T-helper 1 cell (primary cell): ENCODE measurements around the gene ZNF469.
"Not testable (repeated sequence)": the region's sequence is repeated elsewhere in the genome, so short reads cannot be mapped to it uniquely, and the experiment has no call there.

Source experiments
- DNase-seq, 5 donors: peaks; one replicate each; pipeline ENCODE4 v3.0.0-alpha.2; 2012 to 2020

The ZNF469 gene

DNA sequence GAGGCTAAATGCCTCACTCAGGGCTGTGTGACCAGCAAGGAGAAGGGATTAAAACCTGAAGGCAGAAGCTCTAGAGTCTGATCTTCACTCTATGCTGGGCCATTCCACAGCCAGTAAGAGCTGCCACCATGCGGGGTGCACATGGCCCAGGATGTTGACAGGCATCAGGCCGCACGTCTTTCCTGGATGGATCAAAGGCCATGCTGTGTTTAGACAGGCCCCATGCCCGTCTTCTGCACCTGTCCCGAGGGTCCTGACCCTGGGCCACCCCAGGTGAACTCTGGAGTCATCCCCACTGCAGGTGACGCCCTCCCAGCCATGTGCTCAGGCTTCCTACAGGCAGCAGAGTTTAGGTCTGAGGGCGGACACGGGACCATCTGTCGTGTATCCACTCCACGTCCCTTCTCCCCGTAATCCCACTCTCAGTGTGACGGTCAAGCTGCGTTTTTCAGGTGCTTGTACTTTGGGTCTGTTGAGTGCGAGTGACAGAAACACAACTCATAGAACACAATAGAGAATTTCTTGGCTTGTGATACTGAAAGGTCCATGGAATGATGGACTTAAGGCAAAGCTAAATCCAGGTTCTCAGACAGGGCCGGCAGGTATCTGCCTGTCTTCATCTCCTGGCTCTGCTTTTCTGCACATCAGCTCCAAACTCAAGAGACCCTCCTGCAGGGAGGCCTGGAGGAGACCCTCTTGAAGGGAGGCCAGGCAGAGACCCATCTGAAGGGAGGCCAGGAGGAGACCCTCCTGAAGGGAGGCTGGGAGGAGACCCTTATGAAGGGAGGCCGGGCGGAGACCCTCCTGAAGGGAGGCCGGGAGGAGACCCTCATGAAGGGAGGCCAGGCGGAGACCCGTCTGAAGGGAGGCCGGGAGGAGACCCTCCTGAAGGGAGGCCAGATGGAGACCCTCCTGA, 13.2 kb downstream of the ZNF469 start:
- no peak for DNase-seq

DNA sequence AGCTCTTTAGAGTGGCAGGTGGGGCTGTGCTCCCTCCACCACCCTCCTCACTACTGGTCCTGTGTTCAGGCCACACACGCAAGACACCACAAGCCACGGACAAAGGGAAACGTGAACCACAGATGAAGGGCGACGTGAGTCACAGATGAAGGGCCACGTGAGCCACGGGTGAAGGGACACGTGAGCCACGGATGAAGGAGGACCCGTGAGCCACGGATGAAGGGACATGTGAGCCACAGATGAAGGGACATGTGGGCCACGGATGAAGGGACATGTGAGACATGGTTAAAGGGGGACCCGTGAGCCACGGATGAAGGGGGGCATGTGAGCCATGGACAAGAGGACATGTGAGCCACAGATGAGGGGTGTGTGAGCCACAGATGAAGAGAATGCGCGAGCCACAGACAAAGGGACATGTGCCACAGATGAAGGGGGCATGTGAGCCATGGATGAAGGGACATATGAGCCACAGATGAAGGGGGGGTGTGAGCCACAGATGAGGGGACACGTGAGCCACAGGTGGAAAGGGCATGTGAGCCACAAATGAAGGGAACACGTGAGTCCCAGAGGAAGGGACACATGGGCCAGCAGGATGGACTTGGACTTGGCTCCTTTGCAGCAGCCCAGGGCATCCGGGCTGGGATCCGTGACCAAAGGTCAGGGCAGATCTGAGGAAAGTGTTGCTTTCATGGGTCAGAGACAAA, 15.6 kb downstream of the ZNF469 start:
- DNase-seq, result no peak

DNA sequence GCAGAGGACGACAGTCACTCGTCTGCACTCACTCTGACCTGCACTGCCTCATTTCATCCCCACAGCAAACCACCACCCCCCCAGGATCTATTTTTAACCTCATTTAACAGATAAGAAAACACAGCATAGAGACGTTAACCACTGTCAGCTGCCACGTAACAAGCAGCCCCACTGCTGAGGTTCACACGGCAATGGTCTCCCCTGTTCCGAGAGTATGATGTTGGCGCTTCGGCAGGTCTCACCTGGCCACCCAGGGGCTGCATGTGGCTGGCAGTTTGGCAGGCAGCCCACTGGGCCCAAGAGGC, 16.1 kb downstream of the ZNF469 start:
- DNase-seq, result no peak

DNA sequence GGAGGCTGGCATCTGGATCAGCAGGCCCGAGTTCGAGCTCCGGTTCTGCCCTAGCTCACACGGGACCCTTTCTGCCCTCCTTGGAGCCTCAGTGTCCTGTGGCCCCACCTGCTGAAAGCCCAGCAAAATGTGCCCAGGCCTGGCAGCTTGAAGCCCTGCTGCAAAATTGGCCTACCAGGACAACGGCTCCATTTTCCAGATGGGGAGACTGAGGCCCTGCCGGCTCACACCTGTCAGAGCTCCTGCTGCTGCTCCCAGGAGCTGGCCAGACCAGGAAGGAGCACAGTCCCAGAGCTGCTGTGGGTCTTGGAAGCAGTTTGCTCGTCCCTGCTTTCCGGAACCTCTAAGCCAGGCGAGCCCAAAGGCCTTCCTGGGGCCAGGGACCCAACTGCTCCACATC, 17.4 kb downstream of the ZNF469 start:
- no peak for DNase-seq

DNA sequence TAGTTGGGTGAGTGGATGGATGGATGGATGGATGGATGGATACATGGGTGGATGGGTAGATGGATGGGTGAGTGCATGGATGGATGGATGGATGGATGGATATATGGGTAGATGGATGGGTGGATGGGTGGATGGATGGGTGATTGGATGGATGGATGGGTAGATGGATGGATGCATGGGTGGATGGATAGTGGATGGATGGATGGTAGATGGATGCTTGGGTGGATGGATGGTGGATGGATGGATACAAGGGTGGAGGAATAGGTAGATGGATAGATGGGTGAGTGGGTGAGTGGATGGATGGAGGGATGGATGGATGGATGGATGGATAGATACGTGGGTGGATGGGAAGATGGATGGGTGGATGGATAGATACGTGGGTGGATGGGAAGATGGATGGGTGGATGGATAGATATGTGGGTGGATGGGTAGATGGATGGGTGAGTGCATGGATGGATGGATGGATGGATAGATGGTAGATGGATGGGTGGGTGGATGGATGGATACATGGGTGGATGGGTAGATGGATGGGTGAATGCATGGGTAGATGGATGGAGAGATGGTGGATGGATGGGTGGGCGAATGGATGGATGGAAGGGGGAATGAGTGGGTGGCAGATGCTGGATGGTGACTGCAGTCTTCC, 19.0 kb downstream of the ZNF469 start:
- no peak for DNase-seq

DNA sequence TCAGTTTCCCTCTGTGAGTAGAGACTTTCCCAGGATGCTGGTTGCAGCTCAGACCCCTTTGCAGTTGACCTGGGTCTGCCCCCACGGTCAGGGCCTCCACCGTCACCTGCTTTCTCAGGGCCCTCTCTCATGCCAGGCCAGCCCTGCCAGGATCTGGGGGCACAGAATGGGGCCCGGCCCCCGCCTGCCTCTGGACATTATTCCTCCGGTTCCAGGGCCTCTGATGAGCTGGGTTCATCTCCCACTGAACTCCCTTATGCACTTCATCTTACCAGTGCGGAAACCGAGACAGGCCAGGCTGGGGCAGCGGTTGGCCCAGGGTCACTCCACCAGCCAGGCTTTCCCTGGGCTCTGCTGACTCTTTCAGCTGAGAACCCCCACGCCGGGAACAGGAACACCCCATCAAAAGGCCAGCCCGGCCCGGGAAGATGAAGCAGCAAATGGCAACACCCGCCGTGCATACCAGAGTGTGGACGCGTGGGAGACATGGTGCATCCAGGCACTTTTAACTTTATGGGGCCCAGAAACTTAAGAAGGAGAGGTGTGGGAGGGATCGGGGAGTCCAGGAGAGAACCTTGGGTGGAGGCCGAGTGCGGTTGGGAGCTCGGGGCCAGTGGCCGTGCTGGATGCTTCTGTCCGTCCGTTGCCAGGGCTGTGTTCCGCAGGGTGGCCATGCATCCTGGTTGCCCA, 19.9 kb downstream of the ZNF469 start:
- no peak for DNase-seq

DNA sequence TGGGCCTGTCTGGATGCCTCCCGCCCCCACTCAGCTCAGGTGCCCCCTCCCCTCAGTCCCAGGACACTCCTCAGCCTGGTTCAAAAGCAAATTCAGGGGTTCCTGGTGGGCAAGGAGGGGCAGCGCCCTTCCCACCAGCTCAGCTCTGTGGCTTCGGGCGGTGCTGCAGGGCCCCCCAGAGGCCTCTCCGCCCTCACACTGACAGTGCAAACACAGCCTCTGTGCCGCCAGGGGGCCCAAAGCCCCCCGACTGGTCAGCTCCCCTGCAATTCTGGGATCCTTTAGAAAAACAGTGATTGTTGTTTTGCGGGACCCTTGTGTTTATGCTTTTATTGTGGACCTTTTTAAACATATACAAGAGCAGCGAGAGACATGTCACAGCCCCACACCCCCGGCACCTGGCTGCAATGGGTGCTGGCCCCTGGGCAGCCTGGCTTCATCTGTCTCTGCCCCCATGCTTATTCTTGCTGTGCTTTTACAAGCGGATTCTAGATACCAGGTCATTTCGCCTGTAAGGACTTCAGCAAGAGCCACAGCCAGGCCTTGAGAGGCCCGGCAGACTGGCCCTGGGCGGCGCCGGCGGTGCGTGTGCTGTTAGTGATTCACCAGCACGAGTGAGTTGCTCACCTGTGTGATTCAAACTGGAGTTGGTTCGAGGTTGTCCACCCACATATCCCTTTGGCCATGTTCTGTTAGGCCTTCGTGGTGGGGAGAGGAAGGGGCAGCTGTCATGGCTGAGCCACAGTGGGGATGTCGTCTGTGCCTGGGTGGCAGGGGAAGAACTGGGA, 21.2 kb downstream of the ZNF469 start:
- DNase-seq, result no peak

DNA sequence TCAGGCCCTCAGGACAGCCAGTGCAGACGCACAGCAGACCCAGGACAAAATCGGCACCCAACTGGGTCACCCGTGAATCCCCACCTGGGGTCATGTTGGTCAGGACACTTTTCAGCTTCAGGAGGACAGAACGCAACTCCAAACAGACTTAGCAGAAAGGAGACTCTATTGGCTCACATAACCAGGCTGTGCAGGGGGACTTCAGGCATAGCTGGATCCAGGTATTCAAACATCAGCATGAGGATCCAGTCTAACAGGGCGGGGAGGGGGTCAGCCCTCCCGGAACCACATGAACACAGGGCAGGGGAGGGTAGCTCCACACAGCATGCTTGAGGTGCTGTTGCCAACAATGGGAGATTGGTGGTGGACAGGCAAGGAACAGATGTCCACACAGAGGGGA, 22.0 kb downstream of the ZNF469 start:
- no peak for DNase-seq

DNA sequence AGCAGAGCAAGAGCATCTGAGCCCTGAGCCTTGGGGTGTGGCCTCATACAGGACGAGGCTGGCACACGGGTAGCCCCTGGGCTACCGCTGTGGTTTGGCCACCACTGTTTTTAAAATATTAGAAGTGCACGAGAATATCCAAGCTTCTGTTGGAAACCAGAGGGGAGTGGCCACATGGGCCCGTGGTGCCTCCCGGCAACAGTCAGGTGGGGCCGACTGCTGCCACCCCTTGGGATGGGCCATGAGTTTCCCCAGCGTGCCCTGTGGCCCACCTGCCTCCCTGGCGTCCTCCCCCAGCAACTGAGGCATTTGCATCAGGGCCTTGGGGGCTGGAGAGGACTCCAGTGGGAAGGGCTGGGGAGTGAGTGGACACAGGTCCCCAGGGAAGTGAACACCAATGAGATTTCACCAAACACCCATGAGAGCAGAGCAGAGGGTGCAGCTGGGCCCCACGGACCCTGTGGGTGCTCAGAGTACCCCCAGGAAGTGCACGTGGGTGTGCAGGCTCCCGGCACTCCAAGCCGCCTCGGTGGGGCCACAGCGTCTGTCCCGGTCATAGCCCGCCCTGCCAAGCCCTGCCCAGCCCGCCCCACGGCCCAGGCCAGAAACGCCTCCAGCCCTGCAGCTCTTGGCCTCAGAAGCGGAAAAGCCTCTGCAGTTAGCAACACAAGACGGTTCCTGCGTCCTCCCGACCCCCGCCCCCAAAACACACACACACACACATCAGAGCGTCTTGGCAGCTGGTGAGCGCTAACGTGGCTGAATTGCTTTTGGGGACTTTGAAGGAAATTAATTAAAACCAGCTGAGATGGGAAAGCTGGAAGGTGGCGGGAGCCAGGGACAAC, 22.7 kb downstream of the ZNF469 start:
- DNase-seq, result no peak

DNA sequence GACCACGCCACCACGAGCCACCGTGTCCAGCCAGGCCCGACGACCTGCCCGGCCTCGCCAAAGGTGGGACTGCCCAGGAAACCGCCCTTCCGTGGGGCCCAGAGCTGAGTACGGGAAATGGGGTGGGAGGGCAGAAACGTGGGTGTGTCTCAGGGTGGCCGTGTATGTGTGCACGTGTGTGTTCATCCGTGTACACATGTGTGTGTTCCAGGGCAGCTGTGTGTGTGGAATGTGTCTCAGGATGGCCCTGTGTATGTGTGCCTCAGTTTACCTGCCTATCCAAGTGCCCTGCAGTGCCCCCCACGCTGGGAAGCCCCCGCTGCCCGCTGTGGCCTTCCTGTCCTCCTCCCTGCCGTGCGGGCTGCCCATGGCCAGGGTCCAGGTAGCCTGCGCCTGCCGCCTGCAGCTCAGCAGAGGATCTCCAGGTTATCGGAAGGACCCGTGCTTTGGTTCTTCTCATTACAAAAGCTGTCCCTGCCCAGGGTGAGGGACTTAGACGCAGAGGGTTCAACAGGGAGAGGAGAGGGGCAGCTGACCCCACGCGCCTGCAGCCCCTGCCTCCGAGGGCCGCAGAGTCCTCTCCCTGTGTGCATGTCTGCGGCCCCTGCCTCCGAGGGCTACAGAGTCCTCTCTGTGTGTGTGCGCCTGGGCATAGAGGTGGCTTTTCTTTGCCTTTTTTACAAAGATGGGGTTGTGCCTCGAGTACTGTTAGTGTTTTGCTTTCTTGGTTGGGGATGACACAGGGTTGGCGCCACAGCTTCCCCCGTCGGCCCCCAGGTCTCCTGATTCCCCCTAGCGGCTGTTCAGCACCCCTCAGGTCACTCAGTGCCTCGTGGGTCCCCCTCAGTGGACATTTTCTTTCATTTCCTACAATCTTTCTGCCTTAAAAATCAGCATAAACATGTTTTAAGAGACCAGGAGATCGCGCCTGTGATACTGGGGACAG, 23.6 kb downstream of the ZNF469 start:
- DNase-seq, result no peak

DNA sequence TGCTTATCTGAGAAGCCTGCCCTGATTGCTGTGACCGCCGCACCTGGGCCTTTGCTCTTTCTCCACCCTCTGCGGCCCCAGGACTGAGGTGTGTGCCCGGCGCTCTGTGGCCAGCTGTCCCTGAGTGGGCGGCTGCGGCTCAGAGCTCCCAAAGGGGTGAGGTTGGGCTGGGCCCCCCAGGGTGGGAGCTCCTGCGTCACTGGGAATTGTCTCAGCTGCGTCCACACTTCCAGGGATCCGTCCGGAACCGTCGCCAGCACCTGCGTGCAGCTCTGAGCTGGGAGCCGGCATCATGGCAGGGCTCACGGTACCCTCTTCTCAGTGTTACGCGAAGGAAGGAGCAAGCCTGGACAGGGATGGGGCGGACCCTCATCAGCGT, 24.3 kb downstream of the ZNF469 start:
- no peak for DNase-seq

DNA sequence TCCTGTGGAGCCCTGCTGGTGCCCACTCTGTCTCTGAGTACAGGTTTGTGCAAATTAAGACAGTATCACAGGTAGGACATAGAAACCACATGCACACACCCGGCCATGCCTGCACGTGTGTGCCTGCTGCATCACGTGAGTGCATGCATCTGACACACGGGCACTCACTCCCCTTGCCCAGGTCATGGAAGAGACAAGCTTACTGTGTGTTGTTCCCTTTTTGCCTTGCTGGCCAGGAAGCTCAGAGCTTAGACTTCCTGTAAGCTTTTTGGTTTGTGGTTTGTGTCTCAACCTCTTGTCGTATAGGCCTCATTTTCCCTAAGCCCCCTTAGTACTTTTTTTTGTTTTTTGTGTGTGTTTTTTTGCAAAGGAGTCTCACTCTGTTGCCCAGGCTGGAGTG, 25.0 kb downstream of the ZNF469 start:
- DNase-seq, result no peak

DNA sequence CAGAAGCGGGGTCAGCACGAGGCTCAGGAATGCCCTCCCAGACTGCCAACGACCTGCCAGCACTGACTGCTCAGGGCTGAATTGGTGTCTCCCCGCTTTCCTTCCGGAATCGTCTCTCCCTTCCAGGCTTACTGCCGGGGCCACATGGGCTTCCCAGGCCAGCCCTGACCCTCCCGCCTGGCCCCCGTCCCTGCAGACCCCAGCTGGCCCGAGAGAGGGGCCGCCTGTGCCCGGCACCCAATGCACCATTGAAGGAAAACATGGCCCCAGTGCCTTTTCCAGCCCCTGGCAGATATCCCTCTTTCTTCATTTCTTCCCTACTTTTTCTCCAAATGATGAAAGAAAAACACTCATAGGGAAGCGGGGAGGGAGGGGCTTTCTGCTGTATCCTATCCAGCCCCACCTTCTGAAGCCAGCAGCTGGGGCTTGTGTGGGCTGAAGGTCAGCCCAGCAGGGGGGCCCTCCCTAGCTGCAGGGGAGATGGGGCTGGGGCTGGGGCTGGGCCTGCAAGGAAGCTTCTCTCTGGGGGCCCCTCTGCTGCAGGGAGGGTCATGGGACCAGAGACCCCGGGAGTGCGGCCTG, 25.9 kb downstream of the ZNF469 start:
- no peak for DNase-seq

DNA sequence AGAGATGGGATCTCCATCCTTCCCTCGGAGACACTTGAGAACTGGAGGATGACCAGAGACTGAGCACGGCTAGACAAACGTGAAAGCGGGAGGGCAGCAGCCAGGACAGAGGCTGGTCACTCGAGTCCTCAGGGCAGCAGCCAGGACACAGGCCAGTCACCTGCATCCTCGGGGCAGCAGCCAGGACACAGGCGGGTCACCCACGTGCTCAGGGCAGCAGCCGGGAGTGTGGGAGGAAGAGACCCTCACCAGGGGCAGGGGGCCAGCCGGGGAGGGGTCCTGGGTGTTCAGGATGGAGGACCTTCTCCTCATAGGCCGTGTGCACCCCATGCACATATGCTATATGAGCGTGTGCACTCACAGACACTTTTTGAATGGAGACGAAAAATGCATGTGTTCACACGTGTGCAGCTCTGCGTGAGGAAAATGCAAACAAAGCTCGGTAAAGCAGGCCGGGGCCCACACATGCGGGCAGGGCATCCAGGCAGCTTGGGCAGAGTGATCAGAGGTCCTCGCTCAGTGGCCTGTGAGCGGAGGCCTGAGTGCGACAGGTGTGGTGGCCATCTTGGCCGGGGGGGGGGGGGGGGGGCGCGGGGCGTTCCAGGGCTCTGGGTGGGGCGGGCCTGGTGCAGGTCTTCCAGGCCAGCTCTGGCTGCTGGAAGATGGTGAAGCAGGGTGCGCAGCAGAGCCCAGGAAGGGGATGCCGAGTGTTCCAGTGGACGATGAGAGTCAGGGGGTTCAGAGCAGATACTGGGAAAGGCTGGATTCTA, 26.7 kb downstream of the ZNF469 start:
- DNase-seq, result no peak

DNA sequence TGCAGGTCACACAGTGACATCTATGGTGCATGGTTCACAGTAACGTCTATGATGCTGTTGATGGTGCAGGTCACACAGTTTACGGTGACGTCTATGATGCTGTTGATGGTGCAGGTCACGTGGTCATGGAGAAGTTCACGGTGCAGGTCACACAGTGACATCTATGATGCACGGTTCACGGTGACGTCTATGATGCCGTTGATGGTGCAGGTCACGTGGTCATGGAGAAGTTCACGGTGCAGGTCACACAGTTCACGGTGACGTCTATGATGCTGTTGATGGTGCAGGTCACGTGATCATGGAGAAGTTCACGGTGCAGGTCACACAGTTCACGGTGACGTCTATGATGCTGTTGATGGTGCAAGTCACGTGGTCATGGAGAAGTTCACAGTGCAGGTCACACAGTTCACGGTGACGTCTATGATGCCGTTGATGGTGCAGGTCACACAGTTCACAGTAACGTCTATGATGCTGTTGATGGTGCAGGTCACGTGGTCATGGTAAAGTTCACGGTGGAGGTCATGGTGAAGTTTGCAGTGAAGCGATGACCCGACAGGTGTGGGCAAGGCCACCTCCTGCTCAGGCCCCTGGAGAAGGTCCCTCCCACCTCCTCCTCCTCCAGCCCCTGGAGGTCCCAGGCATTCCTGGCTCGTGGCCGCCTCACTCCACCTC, 27.7 kb downstream of the ZNF469 start:
- not testable (repeated sequence) for DNase-seq

DNA sequence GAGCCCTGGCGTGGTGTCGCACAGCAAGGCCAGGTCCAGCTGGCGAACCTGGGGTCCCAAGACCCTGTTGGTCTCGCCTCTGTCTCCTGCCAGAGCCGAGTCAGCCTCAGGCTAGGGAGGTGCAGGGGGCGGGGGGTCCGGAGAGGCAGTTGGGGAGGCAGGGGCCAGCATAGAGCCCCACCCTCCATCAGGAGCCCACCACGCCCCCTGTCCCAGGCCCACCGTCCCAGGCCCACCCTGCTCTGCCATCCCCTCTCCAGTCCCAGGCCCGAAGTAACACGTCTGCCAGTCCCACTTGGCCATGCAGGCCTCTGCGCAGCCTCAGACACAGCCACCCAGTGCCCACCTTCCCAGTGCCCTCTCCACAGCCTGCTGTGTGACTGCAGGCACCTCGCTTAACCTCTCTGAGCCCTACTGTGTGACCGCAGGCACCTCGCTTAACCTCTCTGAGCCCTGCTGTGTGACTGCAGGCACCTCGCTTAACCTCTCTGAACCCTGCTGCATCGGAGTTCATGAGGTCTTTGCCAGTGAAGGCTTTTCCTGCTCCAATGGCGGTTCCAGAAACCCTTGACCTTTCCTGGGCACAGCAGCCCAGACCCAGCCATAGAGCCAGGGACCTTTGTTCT, 29.3 kb downstream of the ZNF469 start:
- no peak for DNase-seq

DNA sequence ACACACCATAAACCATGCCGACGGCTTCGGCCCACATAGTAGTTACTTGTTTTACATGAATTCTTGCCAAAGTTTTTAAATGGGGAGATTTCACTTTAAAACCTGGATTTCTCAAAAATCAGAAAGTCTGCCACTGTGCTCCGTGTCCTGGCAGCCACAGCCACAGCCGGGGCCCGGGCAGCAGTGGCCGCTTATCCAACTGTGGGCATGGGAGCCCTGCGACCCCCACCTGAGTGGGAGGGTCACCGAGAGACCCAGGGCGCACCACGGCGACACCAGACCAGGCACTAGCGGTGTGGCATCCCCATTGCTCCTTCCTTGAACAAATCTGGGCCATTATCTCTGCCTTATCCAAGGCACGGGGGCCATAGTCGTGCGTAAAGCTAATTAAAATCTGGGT, 30.0 kb downstream of the ZNF469 start:
- no peak for DNase-seq

DNA sequence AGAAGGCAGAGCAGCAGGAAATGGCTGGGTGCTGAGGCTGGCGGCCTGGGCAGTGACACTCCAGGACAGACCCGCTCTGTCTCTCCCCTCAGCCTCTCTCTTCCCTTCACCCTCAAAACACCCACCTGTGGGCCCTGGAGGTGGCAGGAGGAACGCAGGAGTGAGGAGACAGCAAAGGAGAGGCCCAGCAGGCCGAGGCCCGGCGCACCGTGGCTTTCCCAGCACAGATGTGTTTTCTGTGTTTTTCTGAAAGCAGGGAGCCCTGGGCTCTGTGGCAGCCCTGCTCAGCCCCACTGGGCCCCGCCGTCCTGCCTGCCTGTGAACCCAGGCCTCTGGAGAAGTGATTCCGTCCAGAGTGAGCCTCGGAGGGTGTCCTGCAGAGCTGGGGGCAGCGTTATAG, 30.5 kb downstream of the ZNF469 start:
- DNase-seq, result no peak
